ENCODE results near the gene ZNF862.

GRCh38 chr7:149817301-149817771 lies 20.8 kb upstream of the ZNF862 start:
- TF ChIP-seq CTCF (IDR thresholded peaks at IDR 0.05) (no peak), POLR2AphosphoS5 (IDR thresholded peaks at IDR 0.05) (no peak), POLR2A (IDR thresholded peaks at IDR 0.05) (no peak), EP300 (IDR thresholded peaks at IDR 0.05) (no peak)

All from gastroesophageal sphincter (tissue), 3 donors.